GM19324 (cell line): ENCODE data around the gene TRMO.

ENCODE experiments used
- ATAC-seq: cut with Tn5 transposase; IDR thresholded peaks from one replicate; pipeline ENCODE4 v1.9.1; 2021; ENCODE audit warnings: mild to moderate bottlenecking, moderate library complexity; ENCODE audit not compliant: unreplicated experiment, low FRiP score

Gene TRMO

GRCh38 chr9:97906236-97906831 lies 16.0 kb downstream of the TRMO start:
- no peak for ATAC-seq

DNA sequence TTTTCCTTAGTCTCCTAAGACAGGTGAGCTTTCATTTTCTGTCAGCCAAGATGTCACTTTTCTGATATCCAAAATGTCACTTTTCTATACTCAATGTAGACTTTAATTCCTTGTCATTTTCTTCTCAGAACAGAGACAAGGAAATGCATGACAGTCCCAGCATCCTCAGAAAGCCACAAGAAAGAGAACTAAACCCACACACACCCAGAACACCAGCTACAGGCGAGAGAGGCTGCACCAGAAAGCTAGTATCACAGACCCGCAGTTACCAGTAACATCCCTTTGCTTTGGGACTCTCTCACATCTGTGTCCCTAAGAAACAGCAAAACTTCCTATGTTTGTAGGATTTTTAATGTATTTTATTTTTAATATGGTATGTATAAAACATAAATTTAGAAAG lies 17.1 kb downstream of the TRMO start:
- ATAC-seq, result no peak

DNA sequence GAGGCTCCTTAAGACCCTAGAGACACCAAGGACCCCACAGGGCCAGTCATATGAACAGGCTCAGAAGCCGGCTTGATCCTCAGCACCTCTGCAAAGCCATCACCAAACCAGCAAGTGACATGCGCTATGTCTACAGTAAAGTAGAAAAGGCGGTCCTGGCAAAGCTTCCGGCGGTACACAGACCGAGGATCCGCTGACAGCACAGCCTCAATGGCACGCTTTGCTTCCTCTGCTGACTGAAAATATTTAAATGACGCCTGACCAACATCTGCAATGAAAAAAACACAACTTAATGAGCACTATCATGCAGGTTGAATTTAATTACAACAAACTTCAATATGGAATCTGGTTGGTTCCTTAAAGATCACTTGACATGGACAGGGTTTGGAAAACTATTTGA lies 17.6 kb downstream of the TRMO start:
- ATAC-seq, result no peak

DNA sequence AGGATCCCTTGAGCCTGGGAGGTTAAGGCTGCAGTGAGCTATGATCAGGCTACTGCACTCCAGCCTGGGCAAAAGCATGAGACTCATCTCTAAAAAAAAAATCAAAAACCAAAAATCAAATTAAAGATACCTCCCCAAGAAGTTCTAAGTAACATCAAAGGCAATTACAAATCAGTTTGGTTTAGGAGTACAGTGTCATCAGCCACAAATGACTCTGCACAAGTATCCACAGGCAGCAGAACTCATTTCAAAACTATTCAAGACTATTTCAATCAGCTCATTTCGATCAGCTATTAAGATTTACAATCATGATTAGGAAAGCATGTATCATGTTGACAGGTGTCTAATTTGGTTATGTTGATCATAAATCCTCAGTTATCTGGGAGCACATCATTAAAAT lies 19.1 kb downstream of the TRMO start:
- no peak for ATAC-seq

- ATAC-seq, result no peak
These were observed 21.3 kb downstream of the TRMO start for GRCh38 chr9:97900738-97901565.

- ATAC-seq, result no peak
These were observed 22.1 kb downstream of the TRMO start for GRCh38 chr9:97900103-97900737.

DNA sequence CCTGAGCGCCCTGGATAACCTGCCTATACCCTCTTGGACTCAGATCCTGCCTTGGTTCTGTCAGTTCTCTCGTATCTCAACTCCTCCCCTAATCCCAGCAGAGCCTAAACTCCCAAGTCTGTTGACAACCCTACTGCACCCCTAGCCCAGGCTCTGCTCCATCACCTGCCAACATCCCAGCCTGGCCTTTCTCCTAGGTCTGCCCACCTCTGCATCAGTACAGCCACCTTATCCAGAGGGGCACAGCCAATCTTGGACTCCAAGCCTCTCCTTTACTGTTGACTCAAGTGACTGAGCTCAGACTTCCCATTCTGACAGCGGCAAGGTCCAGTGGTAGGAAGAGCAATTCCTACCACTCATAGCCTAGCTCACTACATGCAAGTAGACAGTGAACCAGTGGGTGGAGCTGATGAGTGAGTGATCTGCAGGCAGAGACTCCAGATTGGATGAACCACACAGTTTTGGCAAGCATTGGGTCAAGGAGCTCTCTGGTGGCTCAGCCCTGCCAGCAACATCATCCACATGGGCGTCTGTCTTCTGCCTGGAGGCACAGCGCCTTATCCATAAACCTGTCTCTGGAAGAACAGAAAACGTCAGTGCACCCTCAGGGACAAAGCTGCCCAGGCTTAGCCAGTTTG lies 26.5 kb downstream of the TRMO start:
- ATAC-seq, result no peak

DNA sequence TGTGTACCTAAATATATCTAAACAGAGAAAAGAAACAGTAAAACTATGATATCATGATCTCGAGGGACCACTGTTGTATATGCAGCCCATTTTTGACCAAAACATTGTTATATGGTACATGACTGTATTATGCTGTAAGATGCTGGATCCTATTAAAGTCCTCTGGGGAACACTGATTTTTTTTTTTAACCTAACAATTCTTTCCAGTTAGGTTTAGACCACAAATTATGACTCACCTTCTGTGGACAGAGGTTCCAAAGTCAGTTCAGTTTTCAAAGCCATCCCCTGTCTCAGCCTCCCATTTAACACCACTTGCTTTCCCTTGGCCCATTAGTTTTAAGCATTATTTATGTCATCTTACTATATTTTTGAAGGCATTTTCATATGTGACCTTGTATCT lies 27.1 kb downstream of the TRMO start:
- no peak for ATAC-seq

- no peak for ATAC-seq
These were observed 29.9 kb downstream of the TRMO start for GRCh38 chr9:97892421-97892820.

GRCh38 chr9:97891736-97892135 lies 30.6 kb downstream of the TRMO start:
- no peak for ATAC-seq

GRCh38 chr9:97889941-97890887 lies 32.1 kb downstream of the TRMO start:
- ATAC-seq, result no peak

GRCh38 chr9:97880336-97880735 lies 42.0 kb downstream of the TRMO start:
- no peak for ATAC-seq

DNA sequence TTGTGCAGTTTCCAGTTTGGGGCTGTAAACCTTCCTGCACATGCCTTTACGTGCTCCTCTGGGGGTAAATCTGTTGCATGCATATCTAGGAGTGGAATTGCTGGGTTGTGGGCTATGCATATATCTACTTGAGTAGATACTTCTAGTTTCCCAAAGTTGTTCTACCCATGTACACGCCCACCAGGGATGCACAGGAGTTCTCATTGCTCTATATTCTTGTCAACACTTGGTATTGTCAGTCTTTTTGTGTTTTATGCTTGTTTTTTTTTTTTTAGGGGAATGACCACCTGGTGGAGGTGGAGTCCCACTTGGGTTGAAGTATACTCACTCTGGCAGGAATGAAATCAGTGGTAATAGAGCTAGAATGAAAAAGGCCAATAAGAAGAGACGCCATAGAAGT lies 46.2 kb downstream of the TRMO start:
- no peak for ATAC-seq

DNA sequence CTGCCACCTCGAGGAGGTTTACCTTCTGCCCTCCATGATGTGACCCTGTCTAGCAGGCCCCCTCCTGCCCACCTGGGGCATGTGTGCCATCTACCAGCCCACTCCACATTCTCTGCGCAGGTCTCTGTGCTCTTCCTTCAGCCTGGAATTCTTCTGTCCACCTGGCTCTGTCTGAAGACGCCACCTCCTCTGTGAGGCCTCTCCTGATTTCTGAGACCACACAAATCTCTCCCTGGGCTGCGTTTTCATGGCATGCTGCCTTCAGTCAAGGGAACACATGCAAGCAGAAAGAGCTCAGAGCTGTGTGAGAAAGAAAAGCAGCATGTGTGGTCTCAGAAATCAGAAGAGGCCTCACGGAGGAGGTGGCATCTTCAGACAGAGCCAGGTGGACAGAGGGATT lies 47.2 kb downstream of the TRMO start:
- no peak for ATAC-seq

DNA sequence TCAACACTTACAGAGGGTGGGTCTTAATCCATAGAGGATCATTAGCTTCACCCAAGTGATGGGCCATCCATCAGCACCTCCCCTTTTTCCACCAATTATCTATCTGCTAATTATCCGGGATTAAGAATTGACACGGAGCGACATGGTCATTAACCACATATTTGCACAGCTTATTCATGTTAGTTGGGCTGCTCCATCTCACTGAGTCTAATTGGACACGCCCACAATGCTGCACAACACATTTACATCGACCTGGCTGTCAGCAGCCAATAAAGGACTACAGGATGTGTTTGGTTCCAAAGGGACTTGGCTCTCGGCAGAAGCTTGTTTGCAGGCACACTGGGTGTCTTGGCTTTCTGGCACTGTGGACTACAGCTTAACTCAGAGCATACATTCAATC lies 47.7 kb downstream of the TRMO start:
- no peak for ATAC-seq

DNA sequence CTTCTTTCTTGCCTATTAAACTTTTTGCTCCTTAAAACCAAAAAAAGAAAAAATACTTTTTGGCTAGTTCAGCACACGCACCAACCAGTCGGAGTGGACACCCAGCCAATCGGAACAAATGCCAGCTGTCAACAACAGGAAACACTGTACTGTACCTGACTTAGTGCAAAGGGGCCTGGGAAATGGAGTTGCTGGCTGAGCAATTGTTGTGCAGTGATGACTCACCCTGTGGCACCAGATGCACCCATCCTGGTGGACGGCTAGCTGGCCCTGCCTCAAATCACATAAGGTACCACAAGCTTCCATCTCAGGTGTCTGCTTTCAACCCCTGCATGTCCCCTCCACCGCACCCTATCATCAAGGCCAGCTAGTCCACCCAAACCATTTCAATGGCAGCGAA lies 48.4 kb downstream of the TRMO start:
- ATAC-seq, result no peak

DNA sequence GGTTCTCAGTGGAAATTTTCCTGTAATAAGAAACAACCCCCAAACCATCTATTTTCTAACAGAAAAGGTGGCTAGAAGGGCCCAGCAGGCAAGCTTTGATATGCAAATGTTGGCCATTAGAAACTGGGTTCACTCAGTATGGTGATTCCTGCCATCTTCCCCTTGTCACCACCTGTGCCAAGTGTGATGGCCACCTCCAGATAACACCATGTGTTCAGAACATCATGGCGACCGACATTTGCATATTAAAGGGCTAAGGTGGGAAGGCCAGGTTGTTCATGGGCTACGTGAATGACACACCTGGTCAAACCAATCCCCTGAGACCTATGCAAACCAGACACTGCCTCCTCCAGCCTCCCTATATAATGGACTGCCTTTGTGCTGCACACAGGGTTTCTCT lies 48.9 kb downstream of the TRMO start:
- no peak for ATAC-seq

DNA sequence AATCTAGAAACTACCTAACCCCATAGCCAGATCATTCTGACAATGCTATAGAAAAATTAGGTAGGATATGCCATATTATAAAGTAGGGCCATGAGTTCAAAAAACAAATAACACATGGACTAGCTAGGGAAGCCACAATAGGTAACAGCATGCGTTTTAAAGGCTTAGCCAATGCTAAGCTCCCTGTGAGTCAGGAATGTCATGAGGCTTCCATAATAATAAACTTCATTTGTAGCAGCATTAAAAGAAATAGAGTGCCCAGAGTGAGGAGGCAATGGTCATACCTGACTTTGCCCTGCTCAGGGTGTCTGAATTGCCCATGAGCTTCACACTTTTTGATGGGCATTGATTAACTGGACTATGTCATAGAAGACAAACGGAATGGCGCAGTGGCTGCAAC lies 53.4 kb downstream of the TRMO start:
- no peak for ATAC-seq

GRCh38 chr9:97866848-97867247 lies 55.5 kb downstream of the TRMO start:
- no peak for ATAC-seq

DNA sequence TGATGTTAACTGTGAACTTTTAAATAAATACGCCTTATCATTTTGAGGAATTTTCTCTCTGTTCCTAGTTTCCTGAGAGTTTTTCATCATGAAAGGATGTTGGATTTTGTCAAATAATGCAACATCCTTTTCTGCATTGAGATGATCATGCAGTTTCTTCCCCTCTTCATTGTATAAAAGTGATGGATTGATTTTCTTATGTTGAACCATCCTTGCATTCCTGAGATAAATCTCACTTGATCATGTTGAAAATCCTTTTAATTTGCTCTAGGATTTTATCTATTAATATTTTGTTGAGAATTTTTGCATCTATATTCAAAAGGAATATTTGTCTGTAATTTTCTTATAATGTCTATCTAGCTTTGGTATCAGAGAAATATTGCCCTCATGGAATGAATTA lies 56.0 kb downstream of the TRMO start:
- no peak for ATAC-seq
